Activated CD4-positive, alpha-beta T cell treated with anti-CD3 and anti-CD28 coated beads, Interleukin-10, Interleukin-2, amounts not matched to agents 100 ng/mL and 50 ng/mL, durations not matched to agents 16 hours and 8 hours (primary cell): ENCODE measurements around the gene NUP50.
A peak's percentile ranks its signal among the peaks of the same experiment; 100 is the strongest.

ENCODE experiments used
- DNase-seq: peaks from one replicate; pipeline ENCODE4 v3.0.0-alpha.2; 2020

The NUP50 gene

GRCh38 chr22:45196926-45197605, 33.3 kb downstream of the NUP50 start:
- no peak for DNase-seq

GRCh38 chr22:45197606-45198462, 34.1 kb downstream of the NUP50 start:
- DNase-seq: no peak

- no peak for DNase-seq
Observed at GRCh38 chr22:45198463-45198795, 34.7 kb downstream of the NUP50 start.

GRCh38 chr22:45199723-45200122, 36.0 kb downstream of the NUP50 start:
- DNase-seq: no peak

- DNase-seq: no peak
Observed at GRCh38 chr22:45200230-45200629, 36.5 kb downstream of the NUP50 start.

GRCh38 chr22:45200860-45201511, 37.3 kb downstream of the NUP50 start:
- no peak for DNase-seq

- DNase-seq: no peak
Observed at GRCh38 chr22:45201678-45202332, 38.1 kb downstream of the NUP50 start.

GRCh38 chr22:45202333-45203149, 38.8 kb downstream of the NUP50 start:
- DNase-seq: no peak

- DNase-seq: no peak
Observed at GRCh38 chr22:45203150-45203951, 39.6 kb downstream of the NUP50 start.

GRCh38 chr22:45204241-45204640, 40.5 kb downstream of the NUP50 start:
- no peak for DNase-seq

- DNase-seq: no peak
Observed at GRCh38 chr22:45204819-45205218, 41.1 kb downstream of the NUP50 start.

GRCh38 chr22:45205276-45205925, 41.7 kb downstream of the NUP50 start:
- no peak for DNase-seq

GRCh38 chr22:45206233-45206632, 42.5 kb downstream of the NUP50 start:
- no peak for DNase-seq

GRCh38 chr22:45207533-45207932, 43.8 kb downstream of the NUP50 start:
- DNase-seq: no peak

GRCh38 chr22:45207981-45208664, 44.4 kb downstream of the NUP50 start:
- no peak for DNase-seq

- no peak for DNase-seq
Observed at GRCh38 chr22:45208696-45208992, 44.9 kb downstream of the NUP50 start.

- peak; percentile 12 for DNase-seq
Observed at GRCh38 chr22:45208993-45209838, 45.5 kb downstream of the NUP50 start.

GRCh38 chr22:45210174-45210573, 46.4 kb downstream of the NUP50 start:
- DNase-seq: no peak

GRCh38 chr22:45210577-45210976, 46.9 kb downstream of the NUP50 start:
- no peak for DNase-seq

- no peak for DNase-seq
Observed at GRCh38 chr22:45210991-45211390, 47.3 kb downstream of the NUP50 start.
